ENCODE measurements around the gene MDFIC. TPM values are rescaled to one million over a fixed set of nuclear protein-coding genes. Genes with fewer than 3 reads are reported as not detected.

Gene MDFIC
- total RNA-seq, 1 donor from 2014 or later, result 13.3 TPM

DNA sequence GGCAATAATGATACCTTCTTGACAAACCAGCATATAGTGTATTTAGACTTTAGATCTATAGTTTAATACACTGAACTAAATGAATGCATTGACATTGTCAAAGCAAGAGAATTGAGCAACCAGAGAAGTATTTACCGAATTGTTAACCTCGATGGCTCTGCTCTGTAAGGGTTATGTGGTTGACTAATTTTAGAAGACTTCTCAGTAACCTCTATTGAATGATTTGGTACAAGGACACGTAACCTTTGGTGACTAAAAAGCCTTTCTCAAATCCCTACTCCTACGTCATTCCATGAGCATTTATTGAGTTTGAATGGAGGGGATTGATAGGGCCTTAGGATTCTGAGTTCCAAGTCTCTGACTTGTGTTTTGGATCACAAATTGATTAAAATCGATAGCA is 67.6 kb downstream of the MDFIC start:
- Histone ChIP-seq H3K27ac (no peak overlapping the region), H3K36me3 (no peaks in the 10 kb centered on the region), H3K4me3 (no peak overlapping the region), H3K9me3 (no peaks in the 10 kb centered on the region), H3K4me1 (peaks cover 0 to 13% of the 10 kb centered on the region in 2 donors), H3K27me3 (no peaks in the 10 kb centered on the region)
- TF ChIP-seq, protein P1, sequence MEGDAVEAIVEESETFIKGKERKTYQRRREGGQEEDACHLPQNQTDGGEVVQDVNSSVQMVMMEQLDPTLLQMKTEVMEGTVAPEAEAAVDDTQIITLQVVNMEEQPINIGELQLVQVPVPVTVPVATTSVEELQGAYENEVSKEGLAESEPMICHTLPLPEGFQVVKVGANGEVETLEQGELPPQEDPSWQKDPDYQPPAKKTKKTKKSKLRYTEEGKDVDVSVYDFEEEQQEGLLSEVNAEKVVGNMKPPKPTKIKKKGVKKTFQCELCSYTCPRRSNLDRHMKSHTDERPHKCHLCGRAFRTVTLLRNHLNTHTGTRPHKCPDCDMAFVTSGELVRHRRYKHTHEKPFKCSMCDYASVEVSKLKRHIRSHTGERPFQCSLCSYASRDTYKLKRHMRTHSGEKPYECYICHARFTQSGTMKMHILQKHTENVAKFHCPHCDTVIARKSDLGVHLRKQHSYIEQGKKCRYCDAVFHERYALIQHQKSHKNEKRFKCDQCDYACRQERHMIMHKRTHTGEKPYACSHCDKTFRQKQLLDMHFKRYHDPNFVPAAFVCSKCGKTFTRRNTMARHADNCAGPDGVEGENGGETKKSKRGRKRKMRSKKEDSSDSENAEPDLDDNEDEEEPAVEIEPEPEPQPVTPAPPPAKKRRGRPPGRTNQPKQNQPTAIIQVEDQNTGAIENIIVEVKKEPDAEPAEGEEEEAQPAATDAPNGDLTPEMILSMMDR (IDR thresholded peaks at IDR 0.05), result no peak
- DNase-seq (ENCODE audit: low spot score in 2 of 2), result no peak
- intact Hi-C loops (cut with DNase I), result no loop called here

DNA sequence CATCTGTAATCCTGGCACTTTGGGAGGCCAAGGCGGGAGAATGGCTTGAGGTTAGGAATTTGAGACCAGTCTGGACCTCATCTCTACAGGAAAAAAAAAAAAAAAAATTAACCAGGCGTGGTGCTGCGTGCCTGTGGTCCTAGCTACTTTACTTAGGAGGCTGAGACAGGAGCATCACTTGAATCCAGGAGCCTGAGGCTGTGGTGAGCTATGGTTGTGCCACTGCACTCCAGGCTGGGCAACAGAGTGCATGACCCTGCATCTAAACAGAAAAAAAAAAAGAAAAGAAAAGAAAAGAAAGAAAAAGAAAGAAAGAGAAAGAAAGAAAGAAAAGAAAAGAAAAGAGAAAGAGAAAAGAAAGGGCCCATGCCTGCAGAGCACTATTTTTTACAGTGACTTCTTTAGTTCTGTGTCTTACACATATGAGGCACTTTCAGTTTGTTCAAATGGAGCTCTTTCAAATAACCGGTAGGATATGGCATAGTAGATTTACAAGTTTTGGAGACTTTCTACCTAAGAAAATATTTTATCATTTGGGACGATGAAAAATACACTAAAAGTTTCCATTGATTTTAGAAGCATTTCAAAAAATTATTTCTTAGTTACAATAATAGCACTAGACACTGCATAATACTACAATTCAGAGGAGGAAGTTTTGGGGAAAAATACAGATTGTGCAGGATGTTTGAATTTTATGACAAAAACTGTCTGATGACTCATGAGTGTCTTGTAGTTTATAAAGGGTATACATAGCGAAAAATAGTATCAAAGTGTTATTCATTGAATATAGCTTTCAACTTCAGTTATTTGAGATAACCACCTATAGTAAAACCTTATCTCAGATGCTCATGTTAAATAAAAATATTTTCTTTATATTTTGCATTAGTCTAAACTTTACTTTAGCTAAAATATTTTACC is 75.9 kb downstream of the MDFIC start:
- TF ChIP-seq, protein P1 (IDR thresholded peaks at IDR 0.05), result no peak
- intact Hi-C loops (cut with DNase I), result no loop called here
- no peaks in the 10 kb centered on the region for H3K27me3 ChIP-seq

DNA sequence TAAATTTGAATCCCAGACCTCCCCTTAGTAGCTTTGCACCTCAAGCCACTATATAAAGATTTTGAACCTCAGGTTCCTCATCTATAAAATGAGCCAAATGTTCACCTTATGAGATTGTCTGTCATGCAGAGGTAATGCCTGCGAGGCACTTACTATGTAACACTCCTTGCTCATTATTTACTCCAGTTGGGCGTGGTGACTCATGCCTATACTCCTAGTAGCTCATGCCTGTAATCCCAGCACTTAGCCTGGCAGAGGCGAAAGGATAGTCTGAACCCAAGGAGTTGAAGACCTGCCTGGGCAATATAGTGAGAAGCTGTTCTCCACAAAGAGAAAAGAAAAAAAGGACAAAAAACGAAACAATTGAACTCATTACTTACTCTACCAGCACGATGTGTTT is 82.2 kb downstream of the MDFIC start:
- Histone ChIP-seq H3K4me3 (no peak overlapping the region), H3K27me3 (no peaks in the 10 kb centered on the region), H3K4me1 (peaks cover 0 to 11% of the 10 kb centered on the region in 2 donors), H3K27ac (no peak overlapping the region), H3K9me3 (no peaks in the 10 kb centered on the region), H3K36me3 (no peaks in the 10 kb centered on the region)
- DNase-seq (ENCODE audit: low spot score in 2 of 2), result no peak
- intact Hi-C loops (cut with DNase I), result no loop called here
- TF ChIP-seq, protein P1 (IDR thresholded peaks at IDR 0.05), result no peak

More for the DNA sequence above, 75.9 kb downstream of the MDFIC start:
- no peak for DNase-seq (ENCODE audit: low spot score in 2 of 2)
- Histone ChIP-seq H3K4me3 (no peak overlapping the region), H3K27ac (no peak overlapping the region), H3K36me3 (no peaks in the 10 kb centered on the region), H3K4me1 (no peaks in the 10 kb centered on the region), H3K9me3 (no peaks in the 10 kb centered on the region)

DNA sequence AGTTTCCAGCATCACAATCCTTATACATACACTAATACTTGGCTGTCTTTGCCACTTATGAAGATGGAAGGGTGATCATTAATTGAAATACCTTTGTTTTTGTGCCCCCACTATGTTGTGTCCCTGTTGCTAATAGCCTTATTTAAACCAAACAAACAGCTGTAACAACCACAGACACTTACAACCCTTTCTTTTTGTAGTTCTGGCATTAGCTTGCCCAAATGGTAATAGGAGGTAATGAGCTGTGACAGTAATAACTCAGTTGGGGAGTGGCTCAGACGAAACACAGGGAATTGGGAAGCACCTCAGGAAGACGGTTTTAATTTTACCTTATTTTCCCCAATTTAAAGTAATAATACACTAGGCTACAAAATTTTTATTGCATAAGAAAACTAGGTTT is 83.4 kb downstream of the MDFIC start:
- no peak for DNase-seq (ENCODE audit: low spot score in 2 of 2)
- Histone ChIP-seq H3K4me1 (peaks cover 0 to 16% of the 10 kb centered on the region in 2 donors), H3K36me3 (no peaks in the 10 kb centered on the region), H3K27ac (no peak overlapping the region), H3K9me3 (no peaks in the 10 kb centered on the region), H3K27me3 (no peaks in the 10 kb centered on the region), H3K4me3 (no peak overlapping the region)
- TF ChIP-seq, protein P1 (IDR thresholded peaks at IDR 0.05), result no peak
- intact Hi-C loops (cut with DNase I), result loop anchor here (5.0 kb wide), 1 partner anchor 83 kb away; the partner anchor contains the start of gene MDFIC

DNA sequence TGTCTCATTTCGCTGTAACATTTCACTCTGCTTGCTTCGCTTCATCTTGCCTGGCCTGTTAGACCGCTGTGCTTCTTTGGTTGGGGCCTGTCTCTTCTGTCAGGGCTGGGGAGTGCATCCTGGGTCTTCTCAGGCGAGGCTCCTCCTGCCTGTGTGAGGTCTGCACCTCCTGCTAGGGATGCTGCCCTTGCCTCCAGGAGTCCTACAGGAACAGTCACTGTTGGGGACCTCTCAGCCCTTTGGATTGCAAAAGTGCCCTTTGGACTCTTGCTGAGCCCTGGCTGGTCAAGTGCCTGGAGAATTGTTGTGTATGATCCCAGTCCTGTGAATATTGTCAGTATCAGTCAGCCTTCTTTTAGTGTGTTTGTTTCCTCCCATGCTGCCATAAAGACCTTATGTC is 84.1 kb downstream of the MDFIC start:
- TF ChIP-seq, protein P1 (IDR thresholded peaks at IDR 0.05), result no peak
- peaks cover 0 to 18% of the 10 kb centered on the region in 2 donors for H3K4me1 ChIP-seq
- H3K27me3 ChIP-seq, result no peaks in the 10 kb centered on the region
- intact Hi-C loops (cut with DNase I), result loop anchor here (5.0 kb wide), 1 partner anchor 84 kb away; the partner anchor contains the start of gene MDFIC
- no peak for DNase-seq (ENCODE audit: low spot score in 2 of 2)
- H3K9me3 ChIP-seq, result no peaks in the 10 kb centered on the region
- no peak overlapping the region for H3K4me3 ChIP-seq
- no peaks in the 10 kb centered on the region for H3K36me3 ChIP-seq
- no peak overlapping the region for H3K27ac ChIP-seq
